Loucy (cell line): Measurements from ENCODE around the gene LMX1B.

Source experiments
- EZH2phosphoT487 ChIP-seq: fragments of 200-600 bp; IDR thresholded peaks from 2 replicates; pipeline ENCODE4 v1.6.1; 2018; ENCODE audit warnings: antibody characterized with exemption, mild to moderate bottlenecking, moderate library complexity, borderline replicate concordance
- TF ChIP-seq, protein P1 (sequence below): fragments of 200-600 bp; sonication (generic); conservative IDR thresholded peaks from 2 replicates; pipeline ENCODE4 v1.5.1; 2014; ENCODE audit warnings: mild to moderate bottlenecking, antibody characterized with exemption, low read length

GRCh38 chr9:126641118-126641851 lies 27.6 kb downstream of the LMX1B start:
- TF ChIP-seq, protein P1, sequence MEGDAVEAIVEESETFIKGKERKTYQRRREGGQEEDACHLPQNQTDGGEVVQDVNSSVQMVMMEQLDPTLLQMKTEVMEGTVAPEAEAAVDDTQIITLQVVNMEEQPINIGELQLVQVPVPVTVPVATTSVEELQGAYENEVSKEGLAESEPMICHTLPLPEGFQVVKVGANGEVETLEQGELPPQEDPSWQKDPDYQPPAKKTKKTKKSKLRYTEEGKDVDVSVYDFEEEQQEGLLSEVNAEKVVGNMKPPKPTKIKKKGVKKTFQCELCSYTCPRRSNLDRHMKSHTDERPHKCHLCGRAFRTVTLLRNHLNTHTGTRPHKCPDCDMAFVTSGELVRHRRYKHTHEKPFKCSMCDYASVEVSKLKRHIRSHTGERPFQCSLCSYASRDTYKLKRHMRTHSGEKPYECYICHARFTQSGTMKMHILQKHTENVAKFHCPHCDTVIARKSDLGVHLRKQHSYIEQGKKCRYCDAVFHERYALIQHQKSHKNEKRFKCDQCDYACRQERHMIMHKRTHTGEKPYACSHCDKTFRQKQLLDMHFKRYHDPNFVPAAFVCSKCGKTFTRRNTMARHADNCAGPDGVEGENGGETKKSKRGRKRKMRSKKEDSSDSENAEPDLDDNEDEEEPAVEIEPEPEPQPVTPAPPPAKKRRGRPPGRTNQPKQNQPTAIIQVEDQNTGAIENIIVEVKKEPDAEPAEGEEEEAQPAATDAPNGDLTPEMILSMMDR, result no peak
- TF ChIP-seq EZH2phosphoT487, result no peak
